Sigmoid colon (tissue), 4 donors: ENCODE measurements around the gene LRP2BP.

ENCODE experiments used
- CTCF ChIP-seq, 4 experiments: fragments of 450-650 bp in 3 of 4; fragments of 200-600 bp in 1 of 4; IDR thresholded peaks; one replicate each; pipeline ENCODE4 v1.5.1; 2016 to 2019; ENCODE audit warnings: antibody characterized with exemption in 4 of 4, mild to moderate bottlenecking in 3 of 4, moderate library complexity in 2 of 4
- EP300 ChIP-seq, 4 donors: sonication (generic); formaldehyde crosslinking; IDR thresholded peaks; one replicate each; pipeline ENCODE4 v1.6.1; 2017; ENCODE audit warnings: antibody characterized with exemption in 4 of 4
- POLR2A ChIP-seq, 2 donors: fragments of 450-650 bp; IDR thresholded peaks; one replicate each; pipeline ENCODE4 v1.6.1; 2016; ENCODE audit warnings: antibody characterized with exemption in 2 of 2, mild to moderate bottlenecking in 2 of 2, moderate library complexity in 2 of 2
- POLR2AphosphoS5 ChIP-seq, 4 donors: sonication (generic); formaldehyde crosslinking; IDR thresholded peaks; one replicate each; pipeline ENCODE4 v1.6.1; 2017; ENCODE audit warnings: antibody characterized with exemption in 4 of 4

DNA sequence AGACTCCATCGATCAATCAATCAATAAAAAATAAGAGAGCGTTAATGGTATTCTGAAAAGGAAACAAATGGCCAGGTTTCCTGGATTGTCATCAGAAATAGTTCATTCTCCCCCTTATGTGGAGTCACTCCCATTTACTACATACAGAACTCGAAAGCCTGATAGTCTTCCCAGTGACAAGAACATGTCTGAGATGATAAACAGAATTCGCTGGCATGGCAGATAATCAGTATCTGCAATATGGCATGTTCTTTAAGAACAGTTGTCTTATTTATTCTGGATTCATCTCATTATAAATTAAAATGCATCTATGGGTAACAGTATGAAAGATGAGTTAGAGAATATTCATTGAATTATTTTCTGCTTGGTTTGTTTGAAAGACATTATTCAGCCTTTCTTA lies 61.4 kb downstream of the LRP2BP start:
- TF ChIP-seq CTCF (IDR thresholded peaks at IDR 0.05), result no peak
- no peak for TF ChIP-seq POLR2AphosphoS5 (IDR thresholded peaks at IDR 0.05)
- no peak for TF ChIP-seq POLR2A (IDR thresholded peaks at IDR 0.05)
- no peak for TF ChIP-seq EP300 (IDR thresholded peaks at IDR 0.05)
